DMS153 (cell line): ENCODE results near the gene MAP2.

Source experiments
- DNase-seq: peaks from one replicate; lab custom pipeline; 2025; lab: John Stamatoyannopoulos, UW

MAP2 gene

GRCh38 chr2:209726311-209726710 is 302.5 kb downstream of the MAP2 start:
- no peak for DNase-seq

- no peak for DNase-seq
These were observed 303.2 kb downstream of the MAP2 start for GRCh38 chr2:209727077-209727476.

- DNase-seq, result no peak
These were observed 311.0 kb downstream of the MAP2 start for GRCh38 chr2:209734805-209735204.

- no peak for DNase-seq
These were observed 318.1 kb downstream of the MAP2 start for GRCh38 chr2:209741953-209742352.

- no peak for DNase-seq
These were observed 329.2 kb downstream of the MAP2 start for GRCh38 chr2:209753020-209753419.

DNA sequence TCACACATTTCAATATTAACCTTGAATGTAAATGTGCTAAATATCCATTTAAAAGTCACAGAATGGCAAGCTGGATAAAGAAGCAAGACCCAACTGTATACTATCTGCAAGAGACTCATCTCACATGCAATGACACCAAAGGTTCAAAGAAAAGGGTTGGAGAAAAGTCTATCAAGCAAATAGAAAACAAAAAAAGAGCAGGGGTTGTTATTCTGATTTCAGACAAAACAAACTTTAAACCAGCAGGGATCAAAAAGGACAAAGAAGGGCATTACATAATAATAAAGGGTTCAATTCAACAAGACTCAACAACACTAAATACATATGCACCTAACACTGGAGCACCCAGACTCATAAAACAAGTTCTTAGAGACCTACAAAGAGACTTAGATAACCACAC is 333.3 kb downstream of the MAP2 start:
- no peak for DNase-seq

DNA sequence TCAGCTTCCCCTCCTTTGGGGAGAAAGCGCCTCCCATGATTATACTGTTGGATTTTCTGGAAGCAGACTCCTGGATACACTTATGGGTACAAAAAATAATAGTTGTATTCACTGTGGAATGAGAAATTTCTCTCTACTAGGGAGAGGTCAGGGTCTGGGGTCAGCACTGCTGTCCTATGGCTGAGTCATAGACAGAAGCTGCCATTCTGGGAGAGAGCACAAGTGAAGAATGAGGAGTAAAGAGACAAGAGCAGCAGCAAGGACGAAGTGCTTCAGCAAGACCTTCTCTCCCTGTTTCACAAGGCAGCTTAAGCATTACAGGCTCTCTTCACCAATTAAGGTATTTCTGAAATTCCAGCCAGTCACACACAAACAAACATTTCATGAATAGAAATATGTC is 337.7 kb downstream of the MAP2 start:
- DNase-seq, result no peak

DNA sequence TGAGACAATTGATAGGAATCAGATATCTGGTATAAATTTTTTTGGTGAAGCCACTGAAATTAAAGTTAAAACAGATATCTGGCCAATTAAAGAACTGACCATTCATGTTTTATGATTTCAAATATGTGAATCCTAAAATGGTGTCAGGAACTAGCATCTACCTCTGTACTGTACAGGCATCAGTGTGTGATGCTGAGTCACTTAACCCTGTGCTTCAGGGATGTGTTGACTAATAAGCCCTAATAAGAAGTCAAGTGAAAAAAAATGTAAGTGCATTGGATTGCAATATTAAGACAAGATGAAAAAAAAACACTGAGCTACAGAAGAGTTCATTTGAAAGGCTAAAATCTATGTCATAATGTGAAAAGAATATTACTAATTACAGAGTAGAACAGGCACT is 338.7 kb downstream of the MAP2 start:
- no peak for DNase-seq

GRCh38 chr2:209763106-209763505 is 339.3 kb downstream of the MAP2 start:
- no peak for DNase-seq

GRCh38 chr2:209766613-209767012 is 342.8 kb downstream of the MAP2 start:
- no peak for DNase-seq

- no peak for DNase-seq
These were observed 343.5 kb downstream of the MAP2 start for GRCh38 chr2:209767316-209767715.

DNA sequence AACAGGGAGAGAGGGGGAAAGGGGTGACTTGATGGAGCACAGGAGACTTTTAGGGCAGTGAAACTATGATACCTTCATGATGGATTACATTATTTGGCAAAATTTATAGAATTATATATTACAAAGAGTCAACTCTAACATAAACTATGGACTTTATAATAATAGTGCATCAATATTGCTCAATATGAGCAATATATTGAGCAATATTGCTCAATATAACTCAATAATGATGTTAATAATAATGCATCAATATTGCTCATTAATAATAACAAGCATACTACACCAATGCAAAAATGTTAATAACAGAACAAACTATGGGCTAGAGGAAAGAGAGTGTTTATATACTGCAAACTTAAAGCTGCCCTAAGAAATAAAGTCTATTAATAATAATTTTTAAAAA is 344.7 kb downstream of the MAP2 start:
- DNase-seq, result no peak

DNA sequence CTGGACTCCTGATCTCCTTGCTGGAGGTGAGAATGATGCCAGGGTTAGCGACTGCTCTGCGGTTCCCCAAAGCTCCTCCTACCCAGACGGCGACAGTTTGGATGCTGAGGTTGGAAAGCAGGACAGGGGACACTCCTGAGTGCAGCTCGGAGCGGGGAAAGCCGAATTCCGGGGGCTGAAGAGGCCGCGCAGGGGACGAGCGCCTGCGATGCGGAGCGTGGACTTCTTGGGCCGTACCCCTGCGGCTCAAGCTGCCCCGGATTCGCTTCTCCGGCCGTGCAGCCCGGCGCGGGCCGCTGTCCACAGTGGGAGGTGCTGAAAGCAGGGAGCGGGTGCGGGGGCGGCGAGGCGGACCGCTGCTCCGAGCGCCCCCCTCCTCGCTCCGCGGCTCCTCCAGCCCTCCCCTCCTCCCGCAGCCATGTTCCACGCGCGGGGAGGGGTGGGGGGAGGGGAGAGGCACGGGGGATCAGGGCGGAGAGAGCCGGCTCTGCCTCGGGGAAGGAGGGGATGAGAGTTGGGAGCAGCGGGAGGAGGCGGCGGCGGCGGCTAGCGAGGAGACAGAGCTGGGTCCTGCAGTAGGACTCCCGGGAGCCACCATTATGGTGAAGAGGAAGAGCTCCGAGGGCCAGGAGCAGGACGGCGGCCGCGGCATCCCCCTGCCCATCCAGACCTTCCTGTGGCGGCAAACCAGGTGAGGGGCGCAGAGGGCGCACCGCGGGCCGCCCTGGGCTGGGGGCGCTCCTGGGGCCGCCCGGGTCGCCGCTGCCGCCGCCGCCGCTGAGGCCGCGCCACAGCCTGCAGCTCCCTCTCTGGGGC is 347.8 kb downstream of the MAP2 start, which contains the start of gene UNC80:
TSS of gene UNC80 (plus strand) at position 359 of the 816 bp plus-strand sequence. CDS start at position 600, 241 bp downstream.
- peak; percentile 39 for DNase-seq

- peak; percentile 26 for DNase-seq
These were observed 348.4 kb downstream of the MAP2 start for GRCh38 chr2:209772290-209772685.

DNA sequence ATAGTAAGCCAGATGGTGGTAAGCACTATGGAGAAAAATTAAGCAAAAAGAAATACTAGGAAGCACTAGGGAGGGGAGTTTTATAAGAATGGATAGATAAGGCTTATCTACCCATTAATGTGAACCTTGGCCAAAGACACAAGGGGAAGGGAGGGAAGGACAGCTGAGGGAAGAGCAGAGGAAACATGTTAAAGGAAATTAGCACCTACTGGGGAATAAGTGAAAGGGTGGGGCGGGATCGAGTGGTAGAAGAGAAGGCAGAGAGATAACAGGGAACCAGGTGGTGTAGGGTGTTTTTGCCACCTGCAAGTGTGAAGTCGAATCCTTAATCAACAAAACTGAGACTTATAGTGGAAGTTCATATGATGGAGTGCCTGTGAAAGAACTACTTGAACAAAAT is 349.5 kb downstream of the MAP2 start:
- DNase-seq, result peak; percentile 23
